GM18870 (cell line): Measurements from ENCODE around the gene ASPHD2.

ENCODE experiments used
- ATAC-seq: cut with Tn5 transposase; IDR thresholded peaks from one replicate; pipeline ENCODE4 v1.9.1; 2021; ENCODE audit warnings: moderate library complexity; ENCODE audit not compliant: unreplicated experiment

Gene ASPHD2

GRCh38 chr22:26471522-26471921 lies 42.5 kb downstream of the ASPHD2 start:
- no peak for ATAC-seq

- ATAC-seq, result no peak
These were observed 45.6 kb downstream of the ASPHD2 start for GRCh38 chr22:26474682-26475081.

- ATAC-seq, result no peak
These were observed 47.8 kb downstream of the ASPHD2 start for GRCh38 chr22:26476705-26477340.

- no peak for ATAC-seq
These were observed 48.3 kb downstream of the ASPHD2 start for GRCh38 chr22:26477341-26477731.

GRCh38 chr22:26479043-26479791 lies 50.2 kb downstream of the ASPHD2 start:
- ATAC-seq, result no peak

GRCh38 chr22:26479792-26480610 lies 50.9 kb downstream of the ASPHD2 start:
- no peak for ATAC-seq

- ATAC-seq, result no peak
These were observed 51.5 kb downstream of the ASPHD2 start for GRCh38 chr22:26480611-26480932.

GRCh38 chr22:26481112-26481693 lies 52.1 kb downstream of the ASPHD2 start:
- no peak for ATAC-seq

- no peak for ATAC-seq
These were observed 52.6 kb downstream of the ASPHD2 start for GRCh38 chr22:26481694-26482093.

GRCh38 chr22:26482161-26482560 lies 53.1 kb downstream of the ASPHD2 start:
- ATAC-seq, result no peak

- no peak for ATAC-seq
These were observed 54.0 kb downstream of the ASPHD2 start for GRCh38 chr22:26483043-26483438.

GRCh38 chr22:26483439-26484359 lies 54.6 kb downstream of the ASPHD2 start, which contains the start of the genes HPS4 and SRRD:
Gene HPS4, minus strand, starts transcription at chr22:26483783. Its CDS starts 2,021 bp downstream, at chr22:26481762.
Gene SRRD, plus strand, starts transcription at chr22:26483877. Its CDS starts 14 bp downstream, at chr22:26483891.
- ATAC-seq, result peak; percentile 37

- peak; percentile 7 for ATAC-seq
These were observed 55.3 kb downstream of the ASPHD2 start for GRCh38 chr22:26484360-26484706.

- ATAC-seq, result no peak
These were observed 56.0 kb downstream of the ASPHD2 start for GRCh38 chr22:26485013-26485412.

GRCh38 chr22:26485806-26486390 lies 56.8 kb downstream of the ASPHD2 start:
- no peak for ATAC-seq

GRCh38 chr22:26486394-26486793 lies 57.3 kb downstream of the ASPHD2 start:
- ATAC-seq, result no peak

- ATAC-seq, result no peak
These were observed 58.9 kb downstream of the ASPHD2 start for GRCh38 chr22:26487996-26488395.

- ATAC-seq, result no peak
These were observed 60.5 kb downstream of the ASPHD2 start for GRCh38 chr22:26489447-26490036.

- ATAC-seq, result no peak
These were observed 63.2 kb downstream of the ASPHD2 start for GRCh38 chr22:26492220-26492619.

GRCh38 chr22:26494506-26494905 lies 65.4 kb downstream of the ASPHD2 start:
- ATAC-seq, result no peak
